OCI-LY1 (cell line): ENCODE data around the gene TMEM109.

Experiments
- H2AFZ ChIP-seq: fragments of 200-600 bp; sonication (generic), shearing (Covaris generic); 2 replicates; pipeline ENCODE4 v1.6.0; 2014; ENCODE audit warnings: antibody characterized with exemption, mild to moderate bottlenecking, low read length
- H3F3A ChIP-seq: fragments of 200-600 bp; sonication (generic), shearing (Covaris generic); 2 replicates; pipeline ENCODE4 v1.6.0; 2014; ENCODE audit warnings: mild to moderate bottlenecking, antibody characterized with exemption, low read length, moderate library complexity; ENCODE audit not compliant: insufficient read depth
- H3K27ac ChIP-seq: fragments of 200-600 bp; sonication (generic); 2 replicates; pipeline ENCODE4 v1.5.1; 2014; ENCODE audit warnings: low read length, mixed run types, mild to moderate bottlenecking, low read depth; ENCODE audit not compliant: poor library complexity, severe bottlenecking
- H3K27me3 ChIP-seq: fragments of 200-600 bp; sonication (generic); 2 replicates; pipeline ENCODE4 v1.6.0; 2014; ENCODE audit warnings: antibody characterized with exemption, mild to moderate bottlenecking, low read length, moderate library complexity; ENCODE audit not compliant: insufficient read depth
- H3K36me3 ChIP-seq: fragments of 200-600 bp; sonication (generic); 2 replicates; pipeline ENCODE4 v1.6.1; 2014; ENCODE audit warnings: mild to moderate bottlenecking, antibody characterized with exemption, low read length, moderate library complexity, mixed read lengths; ENCODE audit not compliant: insufficient read depth
- H3K4me1 ChIP-seq: fragments of 200-600 bp; sonication (generic); 2 replicates; pipeline ENCODE4 v1.5.1; 2014; ENCODE audit warnings: mild to moderate bottlenecking, low read length, moderate library complexity; ENCODE audit not compliant: insufficient read depth, severe bottlenecking
- H3K4me2 ChIP-seq: fragments of 200-600 bp; sonication (generic), shearing (Covaris generic); 2 replicates; pipeline ENCODE4 v1.6.1; 2014; ENCODE audit warnings: low read length
- H3K4me3 ChIP-seq: fragments of 200-600 bp; sonication (generic); 2 replicates; pipeline ENCODE4 v1.5.1; 2014; ENCODE audit warnings: low read length, low read depth, mild to moderate bottlenecking, mixed read lengths; ENCODE audit not compliant: poor library complexity, severe bottlenecking
- H3K79me2 ChIP-seq: fragments of 200-600 bp; shearing (Covaris generic); 2 replicates; pipeline ENCODE4 v1.6.1; 2016; ENCODE audit warnings: mixed run types, low read length, mixed read lengths; ENCODE audit not compliant: insufficient read depth
- H3K9ac ChIP-seq: fragments of 200-600 bp; sonication (generic), shearing (Covaris generic); 2 replicates; pipeline ENCODE4 v1.6.1; 2014; ENCODE audit warnings: mild to moderate bottlenecking, low read length, mixed read lengths
- H3K9me2 ChIP-seq: fragments of 200-600 bp; sonication (generic), shearing (Covaris generic); 2 replicates; pipeline ENCODE4 v1.6.1; 2014; ENCODE audit warnings: low read depth, mild to moderate bottlenecking, low read length, mixed read lengths
- H3K9me3 ChIP-seq: fragments of 200-600 bp; shearing (Covaris generic); 2 replicates; pipeline ENCODE4 v1.6.1; 2014; ENCODE audit warnings: low read length, mixed read lengths
- H4K20me1 ChIP-seq: fragments of 200-600 bp; sonication (generic), shearing (Covaris generic); 2 replicates; pipeline ENCODE4 v1.6.0; 2016; ENCODE audit warnings: mild to moderate bottlenecking, low read length; ENCODE audit not compliant: insufficient read depth
- EZH2 ChIP-seq: fragments of 200-600 bp; sonication (generic), shearing (Covaris generic); IDR thresholded peaks from 2 replicates; pipeline ENCODE4 v1.8.0; 2017; ENCODE audit warnings: borderline replicate concordance, mixed run types, mild to moderate bottlenecking, antibody characterized with exemption, low read length, moderate library complexity, mixed read lengths
- TF ChIP-seq, protein P1 (sequence below): fragments of 200-600 bp; sonication (generic), shearing (Covaris generic); IDR thresholded peaks from 2 replicates; pipeline ENCODE4 v1.5.1; 2017; ENCODE audit warnings: mild to moderate bottlenecking, antibody characterized with exemption, low read length, moderate library complexity, mixed read lengths

The TMEM109 gene

DNA sequence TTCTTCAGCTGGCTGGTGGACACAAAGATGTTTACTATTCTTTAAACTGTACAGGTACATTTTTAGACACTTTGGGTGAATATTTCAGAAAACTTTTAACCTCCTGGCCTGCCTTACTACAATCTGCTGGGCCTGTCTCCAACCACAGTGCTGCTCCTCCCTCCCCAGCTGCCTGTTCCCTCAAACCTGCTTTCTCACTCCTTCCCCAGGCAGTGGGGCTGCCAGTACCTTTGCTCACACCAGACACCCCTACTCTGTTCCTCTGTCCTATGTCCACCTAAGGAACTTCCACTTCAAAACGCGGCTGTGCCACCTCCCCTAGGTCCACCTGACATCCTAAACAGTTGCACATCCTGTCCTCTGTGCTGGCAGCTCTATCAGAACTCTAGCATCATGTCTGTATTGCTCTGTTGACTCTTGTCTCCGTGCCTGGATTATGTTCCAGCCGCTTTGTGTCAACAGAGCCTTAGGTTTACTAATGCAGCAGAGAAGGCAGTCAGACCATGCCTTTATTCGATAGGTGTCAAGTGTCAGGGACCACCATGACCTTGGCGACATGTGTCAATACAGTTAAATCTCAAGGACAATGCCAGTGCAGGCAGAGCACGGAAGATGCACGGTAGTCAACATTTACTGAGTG lies 33.2 kb upstream of the TMEM109 start:
- H3K27ac ChIP-seq: no peak overlapping the region
- H3F3A ChIP-seq: no peaks in the 10 kb centered on the region
- TF ChIP-seq, protein P1, sequence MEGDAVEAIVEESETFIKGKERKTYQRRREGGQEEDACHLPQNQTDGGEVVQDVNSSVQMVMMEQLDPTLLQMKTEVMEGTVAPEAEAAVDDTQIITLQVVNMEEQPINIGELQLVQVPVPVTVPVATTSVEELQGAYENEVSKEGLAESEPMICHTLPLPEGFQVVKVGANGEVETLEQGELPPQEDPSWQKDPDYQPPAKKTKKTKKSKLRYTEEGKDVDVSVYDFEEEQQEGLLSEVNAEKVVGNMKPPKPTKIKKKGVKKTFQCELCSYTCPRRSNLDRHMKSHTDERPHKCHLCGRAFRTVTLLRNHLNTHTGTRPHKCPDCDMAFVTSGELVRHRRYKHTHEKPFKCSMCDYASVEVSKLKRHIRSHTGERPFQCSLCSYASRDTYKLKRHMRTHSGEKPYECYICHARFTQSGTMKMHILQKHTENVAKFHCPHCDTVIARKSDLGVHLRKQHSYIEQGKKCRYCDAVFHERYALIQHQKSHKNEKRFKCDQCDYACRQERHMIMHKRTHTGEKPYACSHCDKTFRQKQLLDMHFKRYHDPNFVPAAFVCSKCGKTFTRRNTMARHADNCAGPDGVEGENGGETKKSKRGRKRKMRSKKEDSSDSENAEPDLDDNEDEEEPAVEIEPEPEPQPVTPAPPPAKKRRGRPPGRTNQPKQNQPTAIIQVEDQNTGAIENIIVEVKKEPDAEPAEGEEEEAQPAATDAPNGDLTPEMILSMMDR: no peak
- no peak for TF ChIP-seq EZH2

DNA sequence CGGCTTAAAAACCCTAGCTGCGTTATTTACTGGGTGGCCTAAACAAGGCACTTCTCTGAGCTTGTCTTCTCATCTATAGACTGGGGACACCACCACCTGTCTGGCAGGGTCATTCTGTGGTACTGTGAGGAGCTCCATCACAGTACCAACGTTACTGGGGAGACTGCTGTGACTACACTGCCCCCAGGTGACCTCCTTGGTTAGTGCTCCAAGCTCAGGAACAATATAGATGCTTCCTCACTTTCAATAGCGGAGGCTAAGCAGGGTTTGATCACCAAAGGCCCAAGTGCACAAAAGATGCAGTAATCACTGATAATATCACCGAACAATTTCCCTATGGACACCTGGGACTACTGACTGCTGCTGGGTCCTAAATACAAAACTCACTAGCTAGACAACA lies 26.4 kb upstream of the TMEM109 start:
- Histone ChIP-seq H3K36me3 (peaks cover 40% of the 10 kb centered on the region; the same call in 1 of the 2 replicates), H3K27me3 (no peaks in the 10 kb centered on the region), H3K4me2 (no peak overlapping the region), H3K4me1 (no peaks in the 10 kb centered on the region), H3K79me2 (no peaks in the 10 kb centered on the region), H3K27ac (no peak overlapping the region), H3F3A (no peaks in the 10 kb centered on the region), H3K4me3 (no peak overlapping the region), H2AFZ (no peak overlapping the region), H3K9ac (no peak overlapping the region), H3K9me2 (no peaks in the 10 kb centered on the region), H4K20me1 (no peaks in the 10 kb centered on the region), H3K9me3 (no peaks in the 10 kb centered on the region)
- no peak for TF ChIP-seq EZH2
- TF ChIP-seq, protein P1: peak; percentile 77

More for the DNA sequence above, 33.2 kb upstream of the TMEM109 start:
- Histone ChIP-seq H3K4me2 (no peak overlapping the region), H4K20me1 (no peaks in the 10 kb centered on the region), H3K36me3 (peaks cover 24% of the 10 kb centered on the region), H2AFZ (no peak overlapping the region), H3K9me2 (no peaks in the 10 kb centered on the region), H3K9ac (no peak overlapping the region), H3K27me3 (no peaks in the 10 kb centered on the region), H3K4me3 (no peak overlapping the region), H3K9me3 (no peaks in the 10 kb centered on the region), H3K79me2 (no peaks in the 10 kb centered on the region), H3K4me1 (no peaks in the 10 kb centered on the region)

DNA sequence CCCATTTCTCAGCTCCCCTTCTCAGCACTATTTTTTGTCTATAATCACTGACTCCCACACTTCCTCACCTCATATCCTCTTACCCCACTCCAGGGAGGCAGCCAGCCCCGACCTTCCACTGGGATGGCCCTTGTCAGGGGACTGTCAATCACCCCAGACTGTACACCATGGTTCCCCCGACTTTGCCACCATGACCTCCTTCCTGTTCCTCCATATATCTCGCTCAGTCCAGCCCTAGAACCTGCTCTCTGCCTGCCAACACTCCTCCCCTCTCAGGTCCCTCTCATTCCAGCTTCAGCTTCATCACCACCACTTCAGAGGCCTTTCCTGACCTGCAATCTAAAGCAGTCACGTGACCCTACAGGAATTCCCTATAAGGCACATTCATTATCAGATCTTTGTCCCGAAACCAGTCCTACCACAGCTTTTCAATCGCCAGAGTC lies 24.1 kb upstream of the TMEM109 start:
- Histone ChIP-seq H3K4me2 (no peak overlapping the region), H3K9ac (no peak overlapping the region), H2AFZ (no peak overlapping the region), H3K4me1 (no peaks in the 10 kb centered on the region), H3K9me2 (no peaks in the 10 kb centered on the region), H3K9me3 (no peaks in the 10 kb centered on the region), H4K20me1 (no peaks in the 10 kb centered on the region), H3K79me2 (no peaks in the 10 kb centered on the region), H3K27me3 (no peaks in the 10 kb centered on the region), H3K36me3 (peaks cover 60% of the 10 kb centered on the region), H3K27ac (no peak overlapping the region), H3F3A (no peaks in the 10 kb centered on the region), H3K4me3 (no peak overlapping the region)
- TF ChIP-seq, protein P1: no peak
- TF ChIP-seq EZH2: no peak
